Measurements from ENCODE around the gene LRCH1. TPM values are rescaled to one million over a fixed set of nuclear protein-coding genes. Genes with fewer than 3 reads are reported as not detected.

Gene LRCH1
- polyA plus RNA-seq, 1 donor, result 16.3 TPM

DNA sequence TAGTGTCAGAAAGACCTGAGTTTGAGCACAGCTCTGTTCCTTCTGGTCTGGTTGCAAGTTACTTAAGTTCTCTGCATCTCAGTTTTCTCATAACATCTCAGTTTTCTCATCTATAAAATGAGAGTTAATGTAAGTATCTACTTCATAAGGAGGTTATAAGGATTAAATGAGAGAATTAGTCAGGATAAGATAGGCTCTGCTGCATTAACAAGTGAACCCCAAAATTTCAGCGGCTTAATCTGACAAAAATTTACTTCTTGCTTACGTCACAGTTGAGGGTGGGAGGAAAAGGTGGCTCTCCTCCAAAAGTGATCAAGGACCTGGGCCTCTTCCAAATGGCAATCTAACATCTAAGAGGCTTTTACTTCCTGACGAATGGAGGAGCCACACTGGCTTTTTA is 31.5 kb upstream of the LRCH1 start:
- no peak overlapping the region for H3K27ac ChIP-seq (ENCODE audit: low read length)
- no peak overlapping the region for H3K4me3 ChIP-seq (ENCODE audit: low read length)
- no peak for DNase-seq
- no peaks in the 10 kb centered on the region for H3K36me3 ChIP-seq (ENCODE audit: control insufficient read depth, insufficient read depth, low read length)
- H3K4me1 ChIP-seq (ENCODE audit: control insufficient read depth, insufficient read depth, low read length), result no peaks in the 10 kb centered on the region
- peaks cover 3% of the 10 kb centered on the region for H3K27me3 ChIP-seq (ENCODE audit: control insufficient read depth, insufficient read depth, low read length)
- WGBS (ENCODE audit: insufficient coverage, low lambda C conversion rate), result no CpG with 5 or more reads among the region's 3 CpGs
- H3K9me3 ChIP-seq (ENCODE audit: control insufficient read depth, low read depth, low read length), result no peaks in the 10 kb centered on the region

DNA sequence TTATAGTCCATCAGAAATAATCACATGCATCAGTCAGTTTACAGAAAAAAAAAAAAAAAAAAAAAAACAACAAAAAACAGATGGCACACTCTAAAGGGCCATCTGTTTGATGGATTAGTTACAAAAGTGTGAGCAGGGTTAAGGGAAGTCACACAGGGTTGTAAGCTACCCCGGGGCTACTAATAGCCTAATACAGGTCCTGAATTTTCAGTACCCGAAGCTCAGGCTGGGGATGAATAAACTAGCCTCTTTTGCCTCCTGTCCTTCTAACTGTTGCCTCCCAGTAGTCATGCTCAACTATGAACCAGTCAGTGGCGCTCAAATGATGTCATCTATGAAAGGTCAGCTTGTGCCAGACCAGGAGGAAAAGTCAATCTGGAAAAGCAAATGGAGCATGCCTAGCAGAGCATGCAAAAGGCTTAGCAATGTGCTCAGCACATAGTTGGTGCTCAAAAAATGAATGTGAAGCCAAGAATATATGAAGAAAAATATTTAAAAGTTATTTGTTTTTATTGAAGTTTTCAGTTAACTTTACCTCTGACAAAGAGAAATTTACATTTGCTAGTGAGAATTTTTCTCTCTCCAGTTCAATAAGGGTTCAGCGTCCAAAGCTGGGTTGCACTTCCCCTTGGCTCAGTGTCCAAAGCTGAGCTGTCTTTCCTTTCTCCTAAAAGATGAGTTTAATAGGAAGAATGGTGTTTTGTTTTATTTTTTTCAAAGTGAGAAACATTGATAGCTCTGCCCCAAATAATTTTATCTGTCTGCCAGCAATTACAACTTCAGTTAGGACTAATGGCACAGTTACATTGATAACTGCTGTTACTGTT is 30.8 kb upstream of the LRCH1 start:
- no peak overlapping the region for H3K27ac ChIP-seq (ENCODE audit: low read length)
- no peak for DNase-seq
- H3K4me3 ChIP-seq (ENCODE audit: low read length), result no peak overlapping the region
- no peaks in the 10 kb centered on the region for H3K36me3 ChIP-seq (ENCODE audit: control insufficient read depth, insufficient read depth, low read length)
- no peaks in the 10 kb centered on the region for H3K9me3 ChIP-seq (ENCODE audit: control insufficient read depth, low read depth, low read length)
- peaks cover 3% of the 10 kb centered on the region for H3K27me3 ChIP-seq (ENCODE audit: control insufficient read depth, insufficient read depth, low read length)
- WGBS (ENCODE audit: insufficient coverage, low lambda C conversion rate), result no CpG with 5 or more reads among the region's 4 CpGs
- no peaks in the 10 kb centered on the region for H3K4me1 ChIP-seq (ENCODE audit: control insufficient read depth, insufficient read depth, low read length)

- H3K9me3 ChIP-seq (ENCODE audit: control insufficient read depth, low read depth, low read length), result no peaks in the 10 kb centered on the region
- no peak for DNase-seq
- H3K4me3 ChIP-seq (ENCODE audit: low read length), result no peak overlapping the region
These were observed 30.3 kb upstream of the LRCH1 start for GRCh38 chr13:46522748-46523030.

DNA sequence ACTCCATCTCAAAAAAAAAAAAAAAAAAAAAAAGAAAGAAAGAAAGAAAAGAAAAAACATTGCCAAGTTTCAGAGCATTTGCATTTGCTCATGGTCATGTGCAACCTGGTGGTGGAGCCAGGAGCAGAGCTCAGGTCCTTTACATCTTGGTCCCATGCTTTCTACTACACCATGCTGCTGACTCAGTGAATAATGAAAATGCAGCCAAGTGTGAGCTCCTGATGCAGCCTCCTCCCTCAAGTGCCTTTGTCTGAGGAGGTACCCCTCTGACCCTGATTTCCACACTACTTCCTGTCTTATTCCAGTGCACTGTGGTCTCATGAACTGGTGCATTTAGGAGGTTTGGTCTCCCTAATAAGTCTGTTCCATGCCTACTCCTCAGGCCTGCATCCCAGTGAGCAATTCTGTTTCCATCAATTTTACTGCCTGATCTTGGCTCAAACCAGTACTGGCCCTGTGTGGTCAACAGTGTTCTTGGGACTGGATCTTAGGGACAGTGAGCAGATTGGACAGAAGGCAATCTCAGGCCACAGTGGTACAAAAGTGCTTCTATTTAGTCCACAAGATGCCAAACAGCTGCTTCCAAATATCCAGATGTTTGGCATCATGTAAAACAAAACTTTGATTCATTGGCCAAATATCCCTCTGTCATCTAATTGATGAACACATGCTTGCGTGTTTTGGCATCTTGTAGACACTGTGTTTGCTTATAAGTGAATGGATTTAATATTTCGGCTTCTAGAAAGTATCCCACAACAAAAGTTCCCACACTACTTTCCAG is 28.8 kb upstream of the LRCH1 start:
- Histone ChIP-seq H3K27ac (ENCODE audit: low read length) (no peak overlapping the region), H3K9me3 (ENCODE audit: control insufficient read depth, low read depth, low read length) (no peaks in the 10 kb centered on the region), H3K36me3 (ENCODE audit: control insufficient read depth, insufficient read depth, low read length) (no peaks in the 10 kb centered on the region), H3K4me1 (ENCODE audit: control insufficient read depth, insufficient read depth, low read length) (no peaks in the 10 kb centered on the region), H3K4me3 (ENCODE audit: low read length) (no peak overlapping the region), H3K27me3 (ENCODE audit: control insufficient read depth, insufficient read depth, low read length) (peaks cover 3% of the 10 kb centered on the region)
- DNase-seq, result no peak
- WGBS (ENCODE audit: insufficient coverage, low lambda C conversion rate), result 100% methylated on average over 1 of the region's 2 CpGs

More at GRCh38 chr13:46522748-46523030, 30.3 kb upstream of the LRCH1 start:
- Histone ChIP-seq H3K27me3 (ENCODE audit: control insufficient read depth, insufficient read depth, low read length) (peaks cover 3% of the 10 kb centered on the region), H3K4me1 (ENCODE audit: control insufficient read depth, insufficient read depth, low read length) (no peaks in the 10 kb centered on the region), H3K36me3 (ENCODE audit: control insufficient read depth, insufficient read depth, low read length) (no peaks in the 10 kb centered on the region), H3K27ac (ENCODE audit: low read length) (no peak overlapping the region)

GRCh38 chr13:46526100-46526735 is 26.8 kb upstream of the LRCH1 start:
- Histone ChIP-seq H3K27ac (ENCODE audit: low read length) (no peak overlapping the region), H3K9me3 (ENCODE audit: control insufficient read depth, low read depth, low read length) (no peaks in the 10 kb centered on the region), H3K4me3 (ENCODE audit: low read length) (no peak overlapping the region), H3K4me1 (ENCODE audit: control insufficient read depth, insufficient read depth, low read length) (no peaks in the 10 kb centered on the region), H3K27me3 (ENCODE audit: control insufficient read depth, insufficient read depth, low read length) (peaks cover 3% of the 10 kb centered on the region), H3K36me3 (ENCODE audit: control insufficient read depth, insufficient read depth, low read length) (no peaks in the 10 kb centered on the region)
- DNase-seq, result no peak
- 80% methylated on average over 1 of the region's 7 CpGs for WGBS (ENCODE audit: insufficient coverage, low lambda C conversion rate)

DNA sequence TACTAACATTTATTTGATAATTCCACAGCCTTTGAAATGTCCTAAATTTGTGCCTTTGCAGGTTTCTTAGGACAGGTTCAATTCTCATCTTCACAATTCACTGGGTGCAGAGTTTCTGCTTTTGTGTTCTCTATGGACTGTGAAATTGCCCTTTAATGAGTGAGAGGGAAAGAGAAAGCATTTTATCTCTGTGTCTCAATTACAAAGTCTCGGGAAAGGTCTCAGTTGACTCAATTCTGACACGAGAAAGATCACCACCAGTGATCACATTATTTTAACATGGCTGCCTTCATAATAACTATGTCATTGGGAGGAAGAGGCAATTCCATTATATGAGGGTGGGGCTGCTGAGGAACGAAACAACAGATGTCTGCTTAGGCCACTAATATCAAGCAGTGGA is 26.2 kb upstream of the LRCH1 start:
- Histone ChIP-seq H3K4me3 (ENCODE audit: low read length) (no peak overlapping the region), H3K4me1 (ENCODE audit: control insufficient read depth, insufficient read depth, low read length) (no peaks in the 10 kb centered on the region), H3K9me3 (ENCODE audit: control insufficient read depth, low read depth, low read length) (no peaks in the 10 kb centered on the region), H3K27ac (ENCODE audit: low read length) (no peak overlapping the region), H3K27me3 (ENCODE audit: control insufficient read depth, insufficient read depth, low read length) (peaks cover 3% of the 10 kb centered on the region), H3K36me3 (ENCODE audit: control insufficient read depth, insufficient read depth, low read length) (no peaks in the 10 kb centered on the region)
- no CpG with 5 or more reads among the region's 3 CpGs for WGBS (ENCODE audit: insufficient coverage, low lambda C conversion rate)
- DNase-seq, result no peak

DNA sequence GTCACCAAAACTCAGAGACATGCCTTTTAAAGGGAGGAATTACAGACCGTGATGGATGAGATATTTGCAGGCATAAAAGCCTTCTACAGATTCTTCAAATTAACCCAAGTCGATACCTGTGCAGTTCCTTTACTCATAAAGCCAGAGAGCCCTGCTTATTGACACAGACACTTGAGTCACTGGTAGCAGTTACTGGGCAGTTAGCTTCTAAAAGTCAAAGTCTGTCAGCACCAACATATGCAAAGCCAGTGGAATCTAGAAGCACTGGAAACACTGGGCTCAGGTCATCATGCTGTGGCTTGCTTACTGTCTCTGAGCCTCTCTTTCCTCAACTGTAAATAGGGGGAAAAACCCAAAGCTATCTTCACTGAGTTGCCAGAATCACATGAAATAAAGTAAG is 25.7 kb upstream of the LRCH1 start:
- H3K27ac ChIP-seq (ENCODE audit: low read length), result no peak overlapping the region
- peaks cover 3% of the 10 kb centered on the region for H3K27me3 ChIP-seq (ENCODE audit: control insufficient read depth, insufficient read depth, low read length)
- H3K4me3 ChIP-seq (ENCODE audit: low read length), result no peak overlapping the region
- DNase-seq, result no peak
- no peaks in the 10 kb centered on the region for H3K9me3 ChIP-seq (ENCODE audit: control insufficient read depth, low read depth, low read length)
- no peaks in the 10 kb centered on the region for H3K4me1 ChIP-seq (ENCODE audit: control insufficient read depth, insufficient read depth, low read length)
- no peaks in the 10 kb centered on the region for H3K36me3 ChIP-seq (ENCODE audit: control insufficient read depth, insufficient read depth, low read length)
- WGBS (ENCODE audit: insufficient coverage, low lambda C conversion rate), result no CpG with 5 or more reads among the region's 2 CpGs

DNA sequence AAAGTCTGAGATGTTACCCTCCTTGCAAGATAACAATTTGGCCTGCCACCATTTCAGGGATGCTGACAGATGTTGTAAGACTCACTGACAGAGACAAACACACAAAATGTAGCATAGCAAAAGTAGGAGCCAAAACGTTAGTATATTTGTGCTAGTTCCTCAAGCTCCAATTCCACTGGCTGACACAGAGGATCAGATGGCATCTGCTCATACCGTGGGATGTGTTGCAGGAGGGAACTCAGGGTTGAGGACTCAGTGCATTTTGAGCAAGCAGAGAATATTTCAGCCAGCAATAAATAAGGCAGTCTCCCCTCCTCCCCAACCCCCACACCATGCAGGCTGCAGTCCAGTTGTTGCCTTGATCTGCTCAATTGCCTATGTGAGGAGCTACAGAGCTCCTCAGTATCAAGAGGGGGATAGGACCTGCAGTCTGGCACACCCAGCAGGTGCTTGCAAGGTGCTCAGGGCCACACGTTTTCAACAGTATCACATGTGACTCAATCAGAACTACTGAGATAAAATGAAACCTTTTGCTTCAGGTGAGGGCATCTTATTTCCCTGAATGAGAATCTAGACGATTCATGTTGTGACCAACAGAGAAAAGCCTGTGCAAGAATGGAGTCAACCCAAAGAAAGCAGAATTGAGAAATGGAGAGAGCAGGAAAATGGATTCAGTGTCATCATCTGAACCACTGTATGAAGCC is 23.6 kb upstream of the LRCH1 start:
- no peak for DNase-seq
- H3K27me3 ChIP-seq (ENCODE audit: control insufficient read depth, insufficient read depth, low read length), result peaks cover 3% of the 10 kb centered on the region
- no peaks in the 10 kb centered on the region for H3K36me3 ChIP-seq (ENCODE audit: control insufficient read depth, insufficient read depth, low read length)
- WGBS (ENCODE audit: insufficient coverage, low lambda C conversion rate), result no CpG with 5 or more reads among the region's 4 CpGs
- no peak overlapping the region for H3K4me3 ChIP-seq (ENCODE audit: low read length)
- H3K9me3 ChIP-seq (ENCODE audit: control insufficient read depth, low read depth, low read length), result no peaks in the 10 kb centered on the region
- no peak overlapping the region for H3K27ac ChIP-seq (ENCODE audit: low read length)
- H3K4me1 ChIP-seq (ENCODE audit: control insufficient read depth, insufficient read depth, low read length), result no peaks in the 10 kb centered on the region

- DNase-seq, result no peak
- WGBS (ENCODE audit: insufficient coverage, low lambda C conversion rate), result no CpG with 5 or more reads among the region's 4 CpGs
- H3K27me3 ChIP-seq (ENCODE audit: control insufficient read depth, insufficient read depth, low read length), result peaks cover 3% of the 10 kb centered on the region
- no peak overlapping the region for H3K4me3 ChIP-seq (ENCODE audit: low read length)
- no peaks in the 10 kb centered on the region for H3K9me3 ChIP-seq (ENCODE audit: control insufficient read depth, low read depth, low read length)
- H3K4me1 ChIP-seq (ENCODE audit: control insufficient read depth, insufficient read depth, low read length), result no peaks in the 10 kb centered on the region
- no peaks in the 10 kb centered on the region for H3K36me3 ChIP-seq (ENCODE audit: control insufficient read depth, insufficient read depth, low read length)
- no peak overlapping the region for H3K27ac ChIP-seq (ENCODE audit: low read length)
These were observed 22.7 kb upstream of the LRCH1 start for GRCh38 chr13:46530084-46530935.

Measured in large intestine (tissue), 3 donors.